ENCODE data around the gene PNMA6F. TPM values are rescaled to one million over a fixed set of nuclear protein-coding genes. Genes with fewer than 3 reads are reported as not detected.

Gene PNMA6F
- total RNA-seq, 1 experiment from 2014 or later: not detected

- no peak for DNase-seq (ENCODE audit: low spot score)
- CTCF ChIA-PET: no interaction called here
- Histone ChIP-seq H3K4me3 (ENCODE audit: low read depth, low read length, poor library complexity, severe bottlenecking) (no peak overlapping the region), H3K27ac (ENCODE audit: low read depth, low read length, poor library complexity, severe bottlenecking) (no peak overlapping the region), H3K36me3 (ENCODE audit: insufficient read depth, low read length, poor library complexity, severe bottlenecking) (peaks cover 19% of the 10 kb centered on the region), H3K27me3 (replicated peaks; ENCODE audit: insufficient read depth, low read depth, low read length, poor library complexity) (no peaks in the 10 kb centered on the region), H3K4me1 (ENCODE audit: insufficient read depth, low read length, poor library complexity, severe bottlenecking) (no peaks in the 10 kb centered on the region), H3K9me3 (ENCODE audit: low read depth, low read length, poor library complexity, severe bottlenecking) (no peaks in the 10 kb centered on the region)
- POLR2A ChIA-PET (ENCODE audit: low non-redundant PET): no interaction called here
- TF ChIP-seq, protein P1, sequence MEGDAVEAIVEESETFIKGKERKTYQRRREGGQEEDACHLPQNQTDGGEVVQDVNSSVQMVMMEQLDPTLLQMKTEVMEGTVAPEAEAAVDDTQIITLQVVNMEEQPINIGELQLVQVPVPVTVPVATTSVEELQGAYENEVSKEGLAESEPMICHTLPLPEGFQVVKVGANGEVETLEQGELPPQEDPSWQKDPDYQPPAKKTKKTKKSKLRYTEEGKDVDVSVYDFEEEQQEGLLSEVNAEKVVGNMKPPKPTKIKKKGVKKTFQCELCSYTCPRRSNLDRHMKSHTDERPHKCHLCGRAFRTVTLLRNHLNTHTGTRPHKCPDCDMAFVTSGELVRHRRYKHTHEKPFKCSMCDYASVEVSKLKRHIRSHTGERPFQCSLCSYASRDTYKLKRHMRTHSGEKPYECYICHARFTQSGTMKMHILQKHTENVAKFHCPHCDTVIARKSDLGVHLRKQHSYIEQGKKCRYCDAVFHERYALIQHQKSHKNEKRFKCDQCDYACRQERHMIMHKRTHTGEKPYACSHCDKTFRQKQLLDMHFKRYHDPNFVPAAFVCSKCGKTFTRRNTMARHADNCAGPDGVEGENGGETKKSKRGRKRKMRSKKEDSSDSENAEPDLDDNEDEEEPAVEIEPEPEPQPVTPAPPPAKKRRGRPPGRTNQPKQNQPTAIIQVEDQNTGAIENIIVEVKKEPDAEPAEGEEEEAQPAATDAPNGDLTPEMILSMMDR (conservative IDR thresholded peaks at IDR 0.05; ENCODE audit: low read depth, low read length): no peak
- TF ChIP-seq EZH2 (IDR thresholded peaks at IDR 0.05; ENCODE audit: borderline replicate concordance, low read depth, low read length, poor library complexity, severe bottlenecking): no peak
- no TSS peak for BruUV-seq (replicated peaks)
- intact Hi-C loops (cut with micrococcal nuclease; ENCODE audit: unreplicated experiment): no loop called here
Observed at GRCh38 chrX:153348421-153348820, 26.9 kb upstream of the PNMA6F start.

- DNase-seq (ENCODE audit: low spot score): no peak
- Histone ChIP-seq H3K4me3 (ENCODE audit: low read depth, low read length, poor library complexity, severe bottlenecking) (no peak overlapping the region), H3K36me3 (ENCODE audit: insufficient read depth, low read length, poor library complexity, severe bottlenecking) (peaks cover 19% of the 10 kb centered on the region), H3K9me3 (ENCODE audit: low read depth, low read length, poor library complexity, severe bottlenecking) (no peaks in the 10 kb centered on the region), H3K27me3 (replicated peaks; ENCODE audit: insufficient read depth, low read depth, low read length, poor library complexity) (no peaks in the 10 kb centered on the region), H3K27ac (ENCODE audit: low read depth, low read length, poor library complexity, severe bottlenecking) (no peak overlapping the region), H3K4me1 (ENCODE audit: insufficient read depth, low read length, poor library complexity, severe bottlenecking) (no peaks in the 10 kb centered on the region)
- TF ChIP-seq, protein P1 (conservative IDR thresholded peaks at IDR 0.05; ENCODE audit: low read depth, low read length): no peak
- TF ChIP-seq EZH2 (IDR thresholded peaks at IDR 0.05; ENCODE audit: borderline replicate concordance, low read depth, low read length, poor library complexity, severe bottlenecking): no peak
- CTCF ChIA-PET: no interaction called here
- intact Hi-C loops (cut with micrococcal nuclease; ENCODE audit: unreplicated experiment): no loop called here
- POLR2A ChIA-PET (ENCODE audit: low non-redundant PET): no interaction called here
- BruUV-seq (replicated peaks): no TSS peak
Observed at GRCh38 chrX:153347530-153347929, 26.0 kb upstream of the PNMA6F start.

DNA sequence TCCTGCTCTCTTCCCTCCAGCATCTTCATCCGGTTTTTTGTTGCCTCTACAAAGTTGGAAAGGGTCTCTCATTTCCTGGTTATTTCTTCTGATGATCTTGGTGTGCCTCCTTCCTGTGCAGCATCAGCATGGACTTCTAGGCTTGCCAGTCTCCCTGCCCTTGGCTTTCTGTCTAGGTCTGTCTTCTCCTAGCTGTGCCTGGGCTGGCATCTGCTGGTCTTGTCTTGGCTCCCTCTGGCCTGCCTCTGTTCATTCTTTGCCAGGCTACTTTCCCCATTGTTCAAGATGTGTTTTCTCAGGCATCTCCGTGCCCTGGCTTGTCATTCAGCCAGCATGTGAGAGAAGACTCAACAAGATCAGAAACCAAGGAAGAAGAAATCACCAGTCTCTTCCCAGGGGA, 22.1 kb upstream of the PNMA6F start:
- peaks cover 30% of the 10 kb centered on the region for H3K36me3 ChIP-seq (ENCODE audit: insufficient read depth, low read length, poor library complexity, severe bottlenecking)
- ChIA-PET CTCF (no interaction called here), POLR2A (ENCODE audit: low non-redundant PET) (no interaction called here)
- intact Hi-C loops (cut with micrococcal nuclease; ENCODE audit: unreplicated experiment): no loop called here
- no TSS peak for BruUV-seq (replicated peaks)
- no peaks in the 10 kb centered on the region for H3K9me3 ChIP-seq (ENCODE audit: low read depth, low read length, poor library complexity, severe bottlenecking)
- no peak overlapping the region for H3K4me3 ChIP-seq (ENCODE audit: low read depth, low read length, poor library complexity, severe bottlenecking)
- TF ChIP-seq, protein P1 (conservative IDR thresholded peaks at IDR 0.05; ENCODE audit: low read depth, low read length): no peak
- no peak for TF ChIP-seq EZH2 (IDR thresholded peaks at IDR 0.05; ENCODE audit: borderline replicate concordance, low read depth, low read length, poor library complexity, severe bottlenecking)
- DNase-seq (ENCODE audit: low spot score): no peak
- no peaks in the 10 kb centered on the region for H3K27me3 ChIP-seq (replicated peaks; ENCODE audit: insufficient read depth, low read depth, low read length, poor library complexity)
- H3K27ac ChIP-seq (ENCODE audit: low read depth, low read length, poor library complexity, severe bottlenecking): no peak overlapping the region
- peaks cover 5% of the 10 kb centered on the region for H3K4me1 ChIP-seq (ENCODE audit: insufficient read depth, low read length, poor library complexity, severe bottlenecking)

All from A673 (cell line).